GM18519 (cell line): Measurements from ENCODE around the gene NAALADL2.

ENCODE experiments used
- ATAC-seq: cut with Tn5 transposase; IDR thresholded peaks from one replicate; pipeline ENCODE4 v1.9.1; 2021; ENCODE audit warnings: mild to moderate bottlenecking, moderate library complexity; ENCODE audit not compliant: unreplicated experiment, low FRiP score

The NAALADL2 gene

DNA sequence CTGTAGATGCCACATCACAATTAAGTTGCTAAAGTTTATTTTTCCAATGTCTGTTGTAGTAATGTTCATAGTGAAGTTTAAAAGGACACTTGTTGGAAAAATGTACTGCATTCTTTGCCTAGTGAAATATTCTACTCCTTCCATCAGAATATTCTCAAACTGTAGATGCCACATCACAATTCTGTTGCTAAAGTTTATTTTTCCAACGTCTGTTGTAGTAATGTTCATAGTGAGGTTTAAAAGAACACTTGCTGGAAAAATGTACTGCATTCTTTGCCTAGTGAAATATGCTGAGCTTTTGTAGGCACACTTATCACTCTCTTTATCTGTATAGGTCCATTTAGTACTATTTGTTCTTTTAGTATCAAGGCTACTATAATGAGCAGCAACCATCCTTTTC, 836.1 kb downstream of the NAALADL2 start:
- no peak for ATAC-seq

DNA sequence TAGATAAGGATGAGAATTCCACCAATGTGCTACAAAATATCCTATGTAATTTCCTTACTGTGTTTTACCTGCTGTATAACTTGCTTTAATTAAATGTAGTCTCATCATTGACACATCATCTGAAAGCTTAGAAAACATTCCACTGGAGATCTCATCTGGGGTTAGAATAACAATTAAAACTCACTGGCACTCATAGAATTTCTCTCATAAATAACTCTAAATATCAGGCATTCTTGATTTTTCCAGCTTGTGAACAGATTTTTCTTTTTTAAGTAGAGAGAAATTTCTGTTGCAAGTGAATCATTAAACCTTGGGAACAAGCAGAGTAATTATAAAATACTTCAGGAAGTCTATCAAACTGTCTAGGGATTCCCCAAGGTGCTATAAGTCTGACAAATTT, 843.8 kb downstream of the NAALADL2 start:
- ATAC-seq, result no peak

DNA sequence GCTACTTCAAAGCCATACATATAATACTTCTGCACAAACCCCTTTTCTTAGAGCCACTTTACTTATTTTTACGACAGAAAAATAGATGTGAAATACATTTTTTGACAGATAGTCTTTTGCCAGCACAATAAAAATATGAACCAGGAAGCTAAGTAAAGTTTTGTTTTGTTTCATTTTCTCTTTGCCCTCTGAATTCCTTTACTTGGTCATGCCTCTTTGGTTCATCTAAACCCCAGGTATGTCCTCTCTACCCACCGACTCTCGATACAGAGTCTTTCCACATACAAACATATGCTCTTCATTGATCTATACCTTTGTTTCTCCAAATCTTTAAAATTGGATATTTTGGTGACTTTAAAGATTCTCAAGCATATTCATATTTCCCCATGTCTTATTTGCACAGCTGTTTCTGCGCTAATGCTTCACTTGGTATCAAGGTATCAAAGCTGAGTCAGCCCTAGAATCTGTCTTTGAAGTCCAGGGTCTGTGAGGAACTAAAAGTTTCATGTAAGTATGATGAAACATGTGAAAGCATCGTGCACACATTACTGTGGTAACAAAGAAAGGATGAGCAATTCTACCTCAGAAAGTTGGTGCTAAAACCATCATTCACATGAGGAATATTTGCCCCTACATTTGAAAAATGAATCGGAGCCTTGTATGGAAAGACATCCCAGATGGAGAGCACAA, 845.4 kb downstream of the NAALADL2 start:
- ATAC-seq, result no peak

DNA sequence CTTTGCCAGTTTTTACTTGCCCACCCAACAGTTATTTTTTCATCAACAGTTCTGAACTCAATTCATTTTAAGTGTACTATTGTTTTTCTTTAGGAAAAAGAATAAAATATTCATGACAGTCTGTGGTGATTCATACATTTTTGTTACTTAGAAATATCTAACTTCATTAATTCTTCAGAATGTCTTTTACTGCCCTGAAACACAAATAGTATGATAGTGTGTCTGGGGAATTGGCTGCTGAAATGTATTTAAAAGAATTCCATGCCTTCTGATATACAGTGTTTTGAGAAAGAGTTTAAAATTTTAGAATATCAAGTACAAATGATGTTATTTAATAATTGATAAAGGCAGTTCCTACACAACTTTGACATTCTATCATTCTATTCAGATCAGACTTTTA, 854.1 kb downstream of the NAALADL2 start:
- ATAC-seq, result no peak

DNA sequence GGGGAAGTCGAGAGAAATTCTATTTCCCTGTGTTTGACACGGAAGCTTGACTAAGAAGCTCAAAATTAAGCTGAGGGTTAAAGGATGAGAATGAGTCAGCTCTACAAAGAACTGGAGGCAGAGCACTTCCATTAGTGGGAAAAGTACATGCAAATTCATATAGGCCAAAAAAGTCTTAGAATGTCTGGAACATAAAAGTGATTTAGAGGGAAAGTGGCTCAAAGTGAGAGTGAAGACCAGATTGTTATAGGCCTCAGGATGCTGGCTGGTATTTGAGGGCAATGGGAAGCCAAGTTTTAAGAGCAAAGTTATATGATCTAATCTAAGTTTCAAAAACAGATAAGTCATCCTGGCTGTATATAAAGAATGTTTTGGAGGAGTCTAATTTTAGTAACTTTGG, 857.3 kb downstream of the NAALADL2 start:
- no peak for ATAC-seq

DNA sequence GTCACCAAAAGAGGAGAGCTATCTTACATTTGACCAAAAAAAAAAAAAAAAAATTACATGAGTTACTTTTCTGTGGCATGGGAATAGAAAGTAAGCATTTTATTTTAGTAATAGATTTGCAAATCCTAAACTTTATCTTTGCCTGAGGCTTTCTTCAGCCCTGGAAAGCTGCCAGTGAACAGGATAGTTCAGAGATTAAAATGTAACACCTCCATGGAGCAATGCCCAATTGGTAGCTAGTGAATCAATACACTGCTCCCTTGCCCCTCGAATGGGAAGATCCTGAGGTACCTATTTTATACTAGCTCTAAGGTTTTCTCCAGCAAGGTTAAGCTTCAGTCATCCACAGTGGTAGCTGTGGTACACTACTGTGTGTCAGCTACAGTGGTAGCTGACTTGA, 867.1 kb downstream of the NAALADL2 start:
- ATAC-seq, result no peak

DNA sequence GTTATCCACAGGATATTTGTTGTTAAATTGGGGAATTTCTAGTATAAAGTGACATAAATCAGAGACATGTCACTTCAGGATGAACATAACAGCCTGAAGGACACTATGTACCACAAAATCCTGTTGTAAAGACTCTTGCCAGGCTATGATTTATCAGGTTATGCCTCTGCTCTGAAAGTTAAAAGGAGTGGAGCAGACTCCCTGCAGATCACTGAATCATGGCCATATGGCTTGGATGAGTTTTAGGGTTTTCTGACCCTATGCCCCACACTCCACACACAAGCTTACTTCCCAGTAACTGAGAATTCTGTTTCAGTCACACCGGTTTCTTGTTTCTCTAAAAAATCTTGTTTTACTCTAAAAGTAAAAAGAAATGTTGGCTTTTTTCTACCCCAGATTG, 869.4 kb downstream of the NAALADL2 start:
- ATAC-seq, result no peak

DNA sequence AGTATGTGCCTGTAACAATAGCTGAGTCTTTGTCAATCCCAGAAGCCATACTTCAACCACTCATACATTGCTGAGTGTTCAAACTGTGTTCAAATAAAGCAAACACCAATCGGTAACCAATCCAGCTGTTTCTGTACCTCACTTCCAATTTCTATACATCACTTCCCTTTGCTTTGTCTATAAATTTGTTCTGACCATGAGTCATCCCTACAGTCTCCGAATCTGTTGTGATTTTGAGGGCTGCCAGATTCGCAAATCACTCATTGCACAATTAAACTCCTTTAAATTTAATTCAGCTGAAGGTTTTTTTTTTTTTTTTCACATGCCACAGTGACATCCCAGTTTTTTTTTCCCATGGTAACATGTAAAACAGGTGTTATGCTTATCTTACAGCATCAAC, 870.3 kb downstream of the NAALADL2 start:
- no peak for ATAC-seq

DNA sequence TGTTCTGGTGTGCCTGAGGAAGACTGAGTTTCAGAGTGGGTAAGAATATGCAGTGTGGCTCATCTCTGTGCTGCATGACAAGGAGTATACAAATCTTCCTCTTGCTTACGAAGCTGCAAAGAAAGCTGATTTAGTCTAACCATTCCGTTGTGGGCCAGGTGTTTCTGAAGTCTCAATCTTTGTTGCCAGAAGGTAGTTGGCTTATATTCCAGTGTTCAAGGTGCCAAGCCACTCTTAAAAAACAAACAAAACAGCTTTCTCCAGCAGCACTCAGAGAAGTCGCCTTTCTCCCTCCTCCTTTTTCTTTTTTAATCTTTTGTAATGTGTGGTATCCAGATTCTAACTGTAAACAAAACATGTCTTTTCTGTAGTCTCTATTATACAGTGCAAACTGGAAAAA, 872.4 kb downstream of the NAALADL2 start:
- no peak for ATAC-seq

DNA sequence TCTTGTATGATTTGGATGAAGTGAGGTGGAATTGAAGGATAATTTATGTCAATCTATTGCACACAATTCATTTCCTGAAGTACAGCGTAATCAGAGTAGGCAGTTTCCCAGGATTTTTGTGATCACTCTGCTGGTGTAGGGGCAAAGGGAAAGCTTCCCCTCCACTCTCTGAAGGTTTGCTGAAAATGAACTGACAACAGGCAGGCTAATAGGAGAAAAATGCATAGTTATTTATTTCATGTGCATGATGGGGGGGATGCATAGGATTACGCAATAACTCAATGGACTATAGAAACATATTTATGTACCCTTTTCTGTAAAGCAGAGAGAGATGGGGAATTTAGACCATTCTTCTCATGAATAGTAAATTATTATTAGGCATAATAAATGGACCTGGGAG, 872.9 kb downstream of the NAALADL2 start:
- ATAC-seq, result no peak

DNA sequence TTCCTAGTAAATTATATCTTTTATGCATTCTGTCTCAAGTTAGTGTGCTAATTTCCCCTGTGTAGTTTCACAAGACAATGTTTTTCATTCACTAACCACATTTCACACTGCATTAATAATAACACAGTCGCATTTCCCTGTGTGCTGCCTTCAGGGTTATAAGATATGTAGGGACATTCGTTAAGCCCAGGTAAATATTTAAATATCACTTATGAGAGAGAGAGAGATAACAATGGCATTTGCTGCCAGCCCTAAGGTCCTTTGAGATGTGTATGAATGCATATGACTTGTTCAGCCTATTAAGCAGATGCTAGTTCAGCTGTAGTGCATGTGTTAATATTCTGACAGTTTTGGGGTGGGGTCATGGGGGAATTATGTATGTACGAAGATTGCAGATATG, 876.7 kb downstream of the NAALADL2 start:
- no peak for ATAC-seq

DNA sequence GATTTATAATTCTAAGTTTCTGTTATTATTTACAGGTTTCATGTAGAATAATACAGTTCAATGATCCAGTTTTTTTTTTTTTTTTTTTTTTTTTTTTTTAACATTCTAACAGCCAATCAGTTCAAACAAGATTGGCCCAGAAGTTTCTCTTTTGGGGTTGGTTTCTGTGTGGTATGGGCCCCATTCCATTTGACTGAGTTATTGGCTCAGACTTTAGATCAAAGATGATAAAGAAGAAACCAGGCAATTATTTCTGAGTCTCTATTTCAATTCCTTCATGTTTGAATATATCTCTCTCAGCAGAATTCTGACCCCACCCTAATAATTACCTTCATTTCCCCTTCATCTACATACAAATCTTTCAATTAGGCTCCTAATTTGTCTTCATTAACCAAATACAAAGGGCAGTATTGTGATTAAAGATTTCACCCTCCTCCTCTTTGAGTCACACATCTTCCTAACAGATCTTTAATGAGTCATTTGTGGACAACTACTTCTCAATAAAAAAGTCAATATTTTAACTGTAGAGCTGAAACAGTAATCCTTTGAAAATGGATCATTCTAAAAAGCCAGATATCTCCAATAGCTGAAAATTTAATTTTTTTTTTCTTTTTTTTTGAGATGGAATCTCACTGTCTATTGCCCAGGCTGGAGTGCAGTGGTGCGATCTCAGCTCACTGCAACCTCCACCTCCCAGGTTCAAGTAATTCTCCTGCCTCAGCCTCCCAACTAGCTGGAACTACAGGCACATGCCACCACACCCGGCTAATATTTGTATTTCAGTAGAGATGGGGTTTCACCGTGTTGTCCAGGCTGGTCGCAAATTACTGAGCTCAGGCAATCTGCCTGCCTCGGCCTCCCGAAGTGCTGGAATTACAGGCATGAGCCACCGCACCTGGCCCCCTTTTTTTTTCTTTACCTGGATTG, 878.8 kb downstream of the NAALADL2 start:
- ATAC-seq, result no peak

DNA sequence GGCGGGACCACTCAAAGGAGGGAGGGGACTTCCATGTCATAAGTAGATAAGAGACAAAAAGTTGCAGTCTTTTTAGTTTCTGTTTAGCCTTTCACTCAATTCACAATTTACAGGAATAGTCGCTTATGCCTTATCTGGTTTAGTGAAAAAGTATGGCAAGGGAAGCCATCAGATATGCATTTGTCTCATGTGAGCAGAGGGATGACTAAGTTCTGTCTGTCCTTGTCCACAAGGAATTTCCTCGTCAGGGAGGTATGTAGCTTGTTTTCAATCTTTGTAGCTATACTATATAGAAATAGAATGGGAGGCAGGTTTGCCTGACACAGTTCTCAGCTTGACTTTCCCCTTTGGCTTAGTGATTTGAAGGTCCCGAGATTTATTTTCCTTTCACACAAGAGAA, 882.8 kb downstream of the NAALADL2 start:
- ATAC-seq, result no peak

DNA sequence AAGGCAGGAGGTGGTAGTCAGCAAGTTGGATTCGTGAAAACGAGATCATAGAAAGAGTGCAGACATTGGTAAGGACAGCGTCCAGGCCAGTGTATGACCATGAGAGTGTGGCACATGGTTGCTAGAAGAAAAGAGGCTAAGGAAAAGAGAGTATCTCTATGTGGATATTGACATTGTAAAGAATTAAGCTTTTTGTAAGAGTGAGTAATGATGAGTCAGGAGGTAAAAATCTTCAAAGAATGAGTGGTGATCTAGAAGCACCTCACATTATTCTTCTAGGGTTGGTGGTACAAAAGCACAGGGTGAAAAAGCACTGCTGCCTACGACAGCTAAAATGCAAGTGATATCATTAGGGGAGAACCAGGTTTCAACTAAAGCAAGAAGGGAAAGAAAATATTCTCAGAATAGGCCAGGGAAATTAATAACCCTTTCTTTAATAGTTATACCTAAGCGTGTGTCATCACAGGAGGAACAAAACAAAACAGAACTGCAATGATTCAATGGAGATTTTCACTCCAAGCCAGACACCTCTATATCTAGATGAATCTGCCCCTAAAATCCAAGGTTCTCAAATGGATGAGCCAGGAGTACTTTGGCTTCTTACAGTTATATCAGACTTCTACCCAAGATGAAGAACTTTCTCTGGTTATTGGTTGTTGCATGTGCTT, 884.7 kb downstream of the NAALADL2 start:
- ATAC-seq, result no peak

DNA sequence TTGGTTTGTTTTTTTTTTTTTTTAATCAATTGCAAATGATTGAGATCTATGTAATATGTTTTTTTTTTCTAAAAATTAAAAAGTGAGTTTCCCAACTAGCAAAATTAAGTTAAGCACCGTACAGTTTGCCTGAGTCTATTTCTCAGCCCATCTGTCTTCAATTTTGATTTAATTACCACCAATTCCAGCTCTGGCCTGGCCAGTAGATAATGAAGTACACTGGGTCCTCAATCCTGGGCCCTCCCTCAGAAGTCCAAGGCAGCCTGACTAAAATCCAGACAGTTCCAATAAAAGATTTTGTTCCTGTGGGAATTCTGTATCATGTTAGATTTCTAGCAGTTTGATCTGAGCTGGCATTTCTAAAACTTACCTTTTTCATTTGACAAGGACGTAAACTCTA, 887.2 kb downstream of the NAALADL2 start:
- ATAC-seq, result no peak

DNA sequence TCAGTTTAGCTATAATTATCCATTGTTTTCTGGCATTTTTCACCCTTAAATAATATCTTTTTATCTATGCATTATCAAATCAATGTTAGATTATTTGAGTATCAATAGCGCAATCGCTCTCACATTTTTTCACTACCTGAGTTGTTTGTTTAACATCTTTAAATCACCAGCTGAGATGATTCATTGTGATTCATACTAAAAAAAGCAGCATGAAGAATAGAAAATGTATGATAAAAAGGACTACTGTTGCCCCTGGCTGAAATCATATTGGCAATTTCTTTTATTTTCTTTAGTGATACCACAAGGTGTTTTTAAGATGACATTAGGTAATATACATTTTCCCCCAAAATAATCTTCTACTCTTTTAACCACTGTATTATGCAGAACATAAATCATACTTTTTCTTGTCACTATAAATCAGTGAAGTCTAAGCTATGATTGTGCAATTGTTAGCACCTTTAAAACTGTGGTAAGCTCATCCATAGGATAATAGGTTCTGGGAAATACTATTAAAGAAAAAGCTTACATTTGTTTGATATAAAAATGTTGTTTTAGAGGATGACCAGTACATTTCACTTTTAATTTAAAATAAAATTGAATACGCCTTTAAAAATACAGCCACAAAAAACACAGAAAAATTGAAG, 889.1 kb downstream of the NAALADL2 start:
- ATAC-seq, result no peak

DNA sequence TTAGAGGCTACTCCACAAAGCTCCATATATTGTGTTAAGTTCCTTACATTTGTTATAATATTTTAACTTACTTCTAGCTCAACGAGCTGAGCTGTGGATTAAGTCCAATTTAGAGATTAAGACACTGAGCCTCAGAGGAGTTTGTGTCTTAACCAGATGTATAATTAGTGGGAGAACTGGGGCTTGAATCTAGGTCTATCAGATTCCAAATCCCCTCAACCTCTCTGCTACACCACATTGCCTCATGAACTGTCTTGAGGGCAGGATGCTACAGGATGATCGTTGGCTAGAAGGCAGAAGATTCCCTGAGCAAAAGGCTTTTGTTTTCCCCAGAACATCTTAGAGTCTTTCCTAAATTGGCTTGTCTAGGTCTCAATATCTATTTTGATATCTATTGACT, 890.8 kb downstream of the NAALADL2 start:
- no peak for ATAC-seq

DNA sequence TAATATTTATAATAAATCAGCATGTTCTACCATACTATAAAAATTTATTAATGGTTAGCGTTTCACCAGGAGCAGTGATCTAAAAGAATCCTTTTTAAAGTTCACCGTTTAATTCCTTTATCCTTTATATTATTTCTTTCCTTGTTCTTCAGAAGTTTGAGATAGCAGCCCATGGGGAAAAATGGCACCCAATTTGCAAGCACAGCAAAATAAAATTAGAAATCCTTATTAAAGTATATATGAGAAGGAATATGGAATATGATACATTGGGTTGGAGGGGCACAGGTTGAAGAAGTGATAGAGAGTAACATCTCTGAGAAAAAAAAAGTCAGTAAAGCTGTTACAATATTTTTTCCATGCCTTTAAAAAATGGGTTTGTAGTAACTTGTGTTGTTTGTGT, 892.0 kb downstream of the NAALADL2 start:
- no peak for ATAC-seq

DNA sequence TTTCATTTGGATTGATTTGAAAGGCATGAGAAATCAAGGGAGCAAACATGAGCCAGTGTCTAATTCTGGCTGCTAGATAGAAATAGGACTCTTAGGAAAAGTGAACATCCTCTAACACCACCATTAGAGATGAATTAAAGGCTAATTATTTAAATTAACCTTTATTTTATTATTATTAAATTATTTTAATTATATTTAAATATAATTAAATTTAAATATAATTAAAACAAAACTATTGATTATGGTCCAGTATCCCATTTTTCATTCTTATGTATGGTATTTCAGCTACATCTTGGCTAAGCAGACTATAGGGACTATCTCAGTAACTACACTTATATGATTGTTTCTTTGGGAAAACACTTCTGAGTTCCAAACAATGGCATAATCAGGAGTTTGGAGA, 904.8 kb downstream of the NAALADL2 start:
- ATAC-seq, result no peak

DNA sequence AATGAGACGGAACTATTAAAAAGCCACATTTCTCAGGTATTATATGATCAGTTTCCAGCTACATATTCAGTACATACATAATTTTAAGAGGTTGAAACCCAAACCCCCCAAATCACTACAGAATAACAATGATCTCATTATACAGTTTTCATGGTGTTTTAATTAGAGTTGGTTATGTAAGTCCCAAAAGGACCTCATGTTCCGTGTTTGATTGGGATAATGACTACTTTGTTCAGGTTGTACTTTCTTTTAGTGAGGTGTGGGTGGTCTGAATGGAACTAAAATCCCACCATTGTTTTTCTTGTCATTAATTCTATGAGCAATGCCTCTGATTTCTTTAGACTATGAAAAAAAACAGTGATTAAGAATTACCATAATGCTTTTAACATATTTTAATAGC, 905.6 kb downstream of the NAALADL2 start:
- ATAC-seq, result no peak

DNA sequence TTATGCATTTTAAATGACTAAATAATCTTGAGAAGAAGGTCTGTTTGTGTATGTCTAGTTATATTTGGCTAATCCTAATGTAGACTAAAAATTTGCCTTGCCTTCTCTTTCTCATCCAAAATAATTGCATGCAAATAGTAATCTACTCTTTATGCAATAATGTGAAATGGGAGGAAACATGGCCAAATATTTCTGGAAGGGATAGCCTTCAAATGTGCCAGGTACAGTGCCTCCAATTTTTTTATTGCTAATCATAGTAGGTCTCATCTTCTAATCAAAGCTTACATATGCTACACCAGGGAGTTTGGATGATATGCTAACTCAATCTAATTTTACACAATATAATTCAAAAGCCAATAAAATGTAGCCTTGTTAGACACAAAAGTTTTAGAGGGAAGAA, 911.3 kb downstream of the NAALADL2 start:
- no peak for ATAC-seq
